Sigmoid colon (tissue), 4 donors: ENCODE data around the gene FKBP4.

ENCODE experiments used
- CTCF ChIP-seq, 4 experiments: fragments of 450-650 bp in 3 of 4; fragments of 200-600 bp in 1 of 4; IDR thresholded peaks; one replicate each; pipeline ENCODE4 v1.5.1; 2016 to 2019; ENCODE audit warnings: antibody characterized with exemption in 4 of 4, mild to moderate bottlenecking in 3 of 4, moderate library complexity in 2 of 4
- POLR2A ChIP-seq, 2 donors: fragments of 450-650 bp; IDR thresholded peaks; one replicate each; pipeline ENCODE4 v1.6.1; 2016; ENCODE audit warnings: antibody characterized with exemption in 2 of 2, mild to moderate bottlenecking in 2 of 2, moderate library complexity in 2 of 2
- POLR2AphosphoS5 ChIP-seq, 4 donors: sonication (generic); formaldehyde crosslinking; IDR thresholded peaks; one replicate each; pipeline ENCODE4 v1.6.1; 2017; ENCODE audit warnings: antibody characterized with exemption in 4 of 4

- TF ChIP-seq CTCF (IDR thresholded peaks at IDR 0.05), result no peak
- TF ChIP-seq POLR2A (IDR thresholded peaks at IDR 0.05), result no peak
- TF ChIP-seq POLR2AphosphoS5 (IDR thresholded peaks at IDR 0.05), result no peak
Observed at GRCh38 chr12:2779281-2779680, 15.5 kb upstream of the FKBP4 start.
